K562 (cell line): Measurements from ENCODE around the gene ADD1. TPM values are rescaled to one million over a fixed set of nuclear protein-coding genes. Genes with fewer than 3 reads are reported as not detected.

Experiments
- ATAC-seq: fragments of 200-7000 bp; cut with Tn5 transposase; 3 replicates; pipeline ENCODE4 v1.9.1; 2020; ENCODE audit warnings: moderate library complexity
- BruUV-seq: library from RNA; stranded (reverse); fragments of 400-500 nt; replicated peaks from 2 replicates; lab custom pipeline; 2021; lab: Mats Ljungman, UMichigan
- CTCF ChIA-PET: fragments of 300-600 bp; formaldehyde crosslinking; extraction: SDS; loops from one replicate; lab custom pipeline; 2021; ENCODE audit warnings: low intra/inter-chr PET ratio; lab: Yijun Ruan, JAX
- POLR2A ChIA-PET: fragments of 300-600, 350-650 bp; sonication (Branson Sonifier 250); formaldehyde crosslinking; extraction: SDS; loops from one replicate; lab custom pipeline; 2021; ENCODE audit warnings: antibody characterized with exemption, inconsistent platforms; lab: Yijun Ruan, JAX
- DNase-seq, 4 experiments: peaks; one replicate each; pipeline versions ENCODE4 v3.0.0 to v3.0.0-alpha.2; 2011 to 2018; ENCODE audit warnings: low spot score in 3 of 4, mixed read lengths in 3 of 4; ENCODE audit errors: extremely low read depth in 1 of 4
- FAIRE-seq: peaks from 2 replicates; lab custom pipeline; 2011; peaks lifted over from hg19 to GRCh38; lab: Jason Lieb, UNC
- H2AFZ ChIP-seq: 2 replicates; pipeline ENCODE4 v1.6.0; 2011; ENCODE audit warnings: low read depth, low read length, control low read depth, inconsistent platforms
- H3K27ac ChIP-seq: fragments of 200-600 bp; 3 replicates; pipeline ENCODE4 v1.8.0; 2011; ENCODE audit warnings: low read depth, mild to moderate bottlenecking, control low read depth, inconsistent platforms, low read length, moderate library complexity, mixed read lengths; ENCODE audit errors: extremely low read depth
- H3K27me3 ChIP-seq, 2 experiments: fragments of 300-600 bp in 1 of 2; 2 replicates in 1 of 2; 3 replicates in 1 of 2; pipeline versions ENCODE4 v1.6.0 to v1.8.0; 2011; ENCODE audit warnings: inconsistent platforms in 2 of 2, low read length in 2 of 2, mild to moderate bottlenecking in 1 of 2, mixed read lengths in 1 of 2, moderate library complexity in 1 of 2; ENCODE audit not compliant: control insufficient read depth in 2 of 2, insufficient read depth in 2 of 2
- H3K36me3 ChIP-seq: fragments of 300-600 bp; 3 replicates; pipeline ENCODE4 v1.8.0; 2011; ENCODE audit warnings: mild to moderate bottlenecking, low read length, inconsistent platforms; ENCODE audit not compliant: control insufficient read depth, insufficient read depth
- H3K4me1 ChIP-seq, 2 experiments: fragments of 200-600 bp in 1 of 2; replicated peaks in 1 of 2; 2 replicates in 1 of 2; 3 replicates in 1 of 2; pipeline versions ENCODE4 v1.5.1 to v1.8.0; 2011; ENCODE audit warnings: inconsistent platforms in 2 of 2, low read length in 2 of 2, mild to moderate bottlenecking in 1 of 2, mixed read lengths in 1 of 2, moderate library complexity in 1 of 2; ENCODE audit not compliant: control insufficient read depth in 2 of 2, insufficient read depth in 2 of 2
- H3K4me2 ChIP-seq: 2 replicates; pipeline ENCODE4 v1.6.1; 2011; ENCODE audit warnings: low read length, control low read depth, inconsistent platforms, mixed read lengths; ENCODE audit not compliant: insufficient read depth
- H3K4me3 ChIP-seq: fragments of 200-600 bp; sonication (generic), shearing (Covaris generic); 2 replicates; pipeline ENCODE4 v1.5.1; 2016; ENCODE audit warnings: control low read depth, inconsistent platforms
- H3K79me2 ChIP-seq: fragments of 200-600 bp; 3 replicates; pipeline ENCODE4 v1.8.0; 2011; ENCODE audit warnings: low read length, inconsistent platforms; ENCODE audit not compliant: control insufficient read depth, insufficient read depth
- H3K9ac ChIP-seq, 2 experiments: 2 replicates each; pipeline versions ENCODE4 v1.6.0 to v1.6.1; 2011; ENCODE audit warnings: low read depth in 2 of 2, low read length in 2 of 2, control low read depth in 1 of 2, inconsistent platforms in 1 of 2, mild to moderate bottlenecking in 1 of 2, mixed read lengths in 1 of 2; ENCODE audit not compliant: insufficient read depth in 1 of 2
- H3K9me1 ChIP-seq: one replicate; pipeline ENCODE4 v1.6.0; 2011; ENCODE audit warnings: inconsistent platforms, mild to moderate bottlenecking, low read length, moderate library complexity; ENCODE audit not compliant: control insufficient read depth, insufficient read depth
- H3K9me3 ChIP-seq: replicated peaks from 2 replicates; pipeline ENCODE4 v1.5.1; 2011; ENCODE audit warnings: low read depth, low read length, inconsistent platforms; ENCODE audit not compliant: control insufficient read depth, insufficient read depth
- H4K20me1 ChIP-seq: replicated peaks from 2 replicates; pipeline ENCODE4 v1.6.1; 2011; ENCODE audit warnings: low read length, inconsistent platforms, mixed read lengths; ENCODE audit not compliant: control insufficient read depth, insufficient read depth
- CCNT2 ChIP-seq: IDR thresholded peaks from 2 replicates; pipeline ENCODE4 v1.6.1; 2011; ENCODE audit warnings: borderline replicate concordance, low read depth, mild to moderate bottlenecking, moderate library complexity, mixed read lengths, low read length; ENCODE audit not compliant: insufficient read length; ENCODE audit errors: extremely low read depth
- CEBPG ChIP-seq, 3 experiments: fragments of 200-800 bp in 1 of 3; sonication (Bioruptor generic) in 1 of 3; sonication (generic) in 1 of 3; formaldehyde crosslinking in 1 of 3; IDR thresholded peaks in 2 of 3; conservative IDR thresholded peaks in 1 of 3; 2 replicates each; pipeline versions ENCODE4 v1.6.1 to v1.8.0; 2016 to 2022; ENCODE audit warnings: missing compliant biosample characterization in 2 of 3, missing genetic modification characterization in 2 of 3, mild to moderate bottlenecking in 1 of 3, missing genetic modification reagents in 1 of 3
- FOXK1 ChIP-seq: sonication (generic); formaldehyde crosslinking; IDR thresholded peaks from 2 replicates; pipeline ENCODE4 v1.8.0; 2022; ENCODE audit warnings: missing genetic modification reagents, mild to moderate bottlenecking, borderline replicate concordance
- IFI16 ChIP-seq: fragments of 250-450 bp; sonication (Bioruptor Pico); IDR thresholded peaks from 2 replicates; pipeline ENCODE4 v2.1.2; 2022; ENCODE audit warnings: mild to moderate bottlenecking, inconsistent platforms
- PHF21A ChIP-seq: fragments of 450-650 bp; IDR thresholded peaks from 2 replicates; pipeline ENCODE4 v1.6.1; 2017; ENCODE audit warnings: low read depth, borderline replicate concordance
- SAP30 ChIP-seq: fragments of 200-600 bp; sonication (generic); IDR thresholded peaks from 2 replicates; pipeline ENCODE4 v1.6.1; 2012; ENCODE audit warnings: borderline replicate concordance, low read depth, mild to moderate bottlenecking, moderate library complexity, low read length, control low read depth, inconsistent platforms; ENCODE audit not compliant: insufficient read depth, poor library complexity, severe bottlenecking
- STAT5B ChIP-seq: fragments of 250-450 bp; sonication (Bioruptor Pico); IDR thresholded peaks from 2 replicates; pipeline ENCODE4 v1.8.0; 2021; ENCODE audit warnings: mild to moderate bottlenecking, inconsistent platforms
- TSC22D4 ChIP-seq: fragments of 450-650 bp; IDR thresholded peaks from 2 replicates; pipeline ENCODE4 v1.6.1; 2016; ENCODE audit warnings: missing genetic modification characterization, missing biosample characterization, control low read depth
- ZNF431 ChIP-seq: sonication (generic); formaldehyde crosslinking; IDR thresholded peaks from 2 replicates; pipeline ENCODE4 v1.8.0; 2022; ENCODE audit warnings: mild to moderate bottlenecking, missing genetic modification reagents
- ZNF785 ChIP-seq: fragments of 250-450 bp; sonication (Bioruptor Pico); IDR thresholded peaks from 2 replicates; pipeline ENCODE4 v1.4.0; 2020; ENCODE audit warnings: mild to moderate bottlenecking
- WGBS: fragments of 100-300 bp; shearing (Covaris generic); methylation state at CpG from one replicate; pipeline ENCODE4 v1.1.6; 2016; ENCODE audit warnings: low coverage, mixed read lengths; ENCODE audit not compliant: insufficient coverage; ENCODE audit errors: missing lambda C conversion rate; 5-methylcytosine and 5-hydroxymethylcytosine counted together
- in situ Hi-C: fragments of 300-500 bp; cut with MboI; formaldehyde crosslinking; loops from 4 replicates; pipeline ENCODE4 v1.15.0; 2018; ENCODE audit warnings: inconsistent platforms, mixed read lengths
- intact Hi-C: fragments of 100-400 bp; cut with micrococcal nuclease; formaldehyde crosslinking; loops from 2 replicates; pipeline ENCODE4 v1.14.2; 2022
- polyA plus RNA-seq, 8 experiments: library from polyadenylated mRNA; depleted of rRNA in 4 of 8; stranded (reverse) in 5 of 8; unstranded in 3 of 8; fragments of >200 nt; fragmentation: Nextera tagmentation in 2 of 8; fragmentation: Illumina TruSeq in 1 of 8; extraction: Ambion mirVana in 2 of 8; extraction: Trizol in 1 of 8; gene quantifications; 2 replicates each; pipeline versions ENCODE4 v1.2.1 to v1.2.3, GENCODE V29; 2011 to 2014; ENCODE audit warnings: inconsistent platforms in 1 of 8, missing spikeins in 1 of 8
- total RNA-seq, 7 experiments: library from RNA; depleted of rRNA in 6 of 7; stranded (reverse); fragments of >200 nt in 6 of 7; fragmentation: Illumina TruSeq in 2 of 7; extraction: Trizol in 2 of 7; gene quantifications; 2 replicates each; pipeline versions ENCODE4 v1.2.1 to v1.2.3, GENCODE V29; 2011 to 2021; ENCODE audit warnings: low replicate concordance in 1 of 7
- TF ChIP-seq, protein P1 (sequence below), 2 experiments: fragments of 250-450 bp in 1 of 2; fragments of 450-650 bp in 1 of 2; sonication (Bioruptor Pico) in 1 of 2; IDR thresholded peaks; 2 replicates each; pipeline versions ENCODE4 v1.6.1 to v1.8.0; 2016 to 2021; ENCODE audit warnings: mild to moderate bottlenecking in 2 of 2, moderate library complexity in 2 of 2, missing compliant biosample characterization in 1 of 2, missing genetic modification characterization in 1 of 2
- TF ChIP-seq, protein P2 (sequence below): fragments of 250-450 bp; sonication (Bioruptor Pico); IDR thresholded peaks from 2 replicates; pipeline ENCODE4 v1.4.0; 2020; ENCODE audit warnings: mild to moderate bottlenecking, moderate library complexity

Gene ADD1
- total and polyA plus RNA-seq, 9 of the 15 experiments (the other 6 are each of a cell fraction or from before 2014, with no cell fraction given) = 17.5 to 153 (median 74.0) TPM

DNA sequence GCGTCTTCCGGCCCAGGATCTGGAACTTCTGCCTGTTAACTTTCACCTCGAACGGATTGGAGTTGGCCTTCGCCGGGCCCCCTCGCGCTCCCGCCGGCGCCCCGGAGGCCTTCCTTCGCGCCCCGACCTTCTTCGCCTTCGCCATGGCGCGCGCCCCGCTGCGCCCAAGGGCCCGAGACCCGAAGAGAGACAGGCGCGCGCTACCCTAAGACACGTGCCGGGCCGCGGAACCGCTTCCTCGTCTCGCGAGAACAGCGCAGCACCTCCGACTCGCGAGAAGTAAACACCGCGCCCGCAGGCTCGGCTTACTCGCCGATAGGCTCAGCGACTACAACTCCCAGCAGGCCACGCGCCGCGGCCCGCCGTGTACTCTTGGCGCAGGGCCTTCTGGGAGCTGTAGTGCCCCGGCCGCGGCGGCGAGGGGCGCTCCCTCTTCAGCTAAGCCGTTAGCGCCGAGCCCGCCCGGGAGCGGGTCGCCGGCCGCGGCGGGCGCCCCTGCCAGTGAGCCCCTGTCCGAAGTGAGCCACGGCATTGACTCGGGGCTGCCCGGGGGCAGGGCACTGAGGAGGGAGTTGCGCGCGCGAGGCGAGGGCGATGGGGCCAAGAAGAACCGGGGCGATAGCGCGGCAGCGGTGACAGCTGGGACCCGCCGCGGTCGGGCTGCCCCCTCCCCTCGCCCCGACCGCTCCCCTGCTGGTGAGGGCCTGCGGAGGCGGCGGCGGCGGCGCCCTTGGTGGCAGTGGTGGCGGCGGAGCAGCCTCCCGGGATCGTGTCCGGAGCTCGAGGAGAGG, 119.7 kb downstream of the ADD1 start, which contains the start of the genes GRK4 and NOP14:
GRK4 (plus strand) TSS at position 397 of the 791 bp plus-strand sequence. CDS start 500 bp downstream, outside the sequence.
NOP14 (minus strand) TSS at position 232 of the 791 bp plus-strand sequence; CDS start at position 145, 87 bp downstream.
- peak within 1 kb of the TSS; percentile 93 for H2AFZ ChIP-seq
- peak within 1 kb of the TSS; percentile 82 for H3K4me2 ChIP-seq
- BruUV-seq = no TSS peak
- peaks cover 25% of the 10 kb centered on the region for H3K36me3 ChIP-seq
- FAIRE-seq (peak; percentile 96), ATAC-seq (peak; percentile 94), DNase-seq (peak; percentile 90 to 99 (median 92))
- H3K9ac ChIP-seq = peak within 1 kb of the TSS; percentile 90 to 100
- CTCF ChIA-PET = interaction anchor here (0.8 kb wide), 1 partner anchor 173 kb away, joined by 3 read pairs; no protein-coding TSS in a partner anchor
- no peaks in the 10 kb centered on the region for H3K9me1 ChIP-seq
- intact Hi-C loops (no loop called here), in situ Hi-C loops (no loop called here)
- H3K79me2 ChIP-seq = peaks cover 50% of the 10 kb centered on the region
- under 1% methylated on average over 83 of the region's 105 CpGs for WGBS
- H3K4me1 ChIP-seq = peaks cover 20 to 24% of the 10 kb centered on the region in 2 experiments; a peak in 4 of 5 replicates
- peak within 1 kb of the TSS; percentile 91 for H3K27ac ChIP-seq
- no peaks in the 10 kb centered on the region for H3K27me3 ChIP-seq
- POLR2A ChIA-PET = interaction anchor here (0.5 to 3.5 kb wide), 11 partner anchors 10 to 1095 kb away, joined by 3 to 30 read pairs (median 4); no protein-coding TSS in a partner anchor
- H3K4me3 ChIP-seq = peak within 1 kb of the TSS; percentile 90
- H4K20me1 ChIP-seq = peaks cover 11% of the 10 kb centered on the region
- H3K9me3 ChIP-seq = no peaks in the 10 kb centered on the region
- peak; percentile 100 for TF ChIP-seq FOXK1
- TF ChIP-seq CEBPG (CRISPR knock-in tag; IDR thresholded peaks at IDR 0.05) = peak; percentile 5; the same call in 1 of the 2 replicates
- no peak for TF ChIP-seq CEBPG (tag; conservative IDR thresholded peaks at IDR 0.05 in 1 of 2, IDR thresholded peaks at IDR 0.05 in 1 of 2)
- TF ChIP-seq, protein P1, sequence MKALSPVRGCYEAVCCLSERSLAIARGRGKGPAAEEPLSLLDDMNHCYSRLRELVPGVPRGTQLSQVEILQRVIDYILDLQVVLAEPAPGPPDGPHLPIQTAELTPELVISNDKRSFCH (CRISPR knock-in tag; IDR thresholded peaks at IDR 0.05) = no peak
- TF ChIP-seq, protein P1 (tag; IDR thresholded peaks at IDR 0.05) = peak; percentile 65; the same call in 1 of the 2 replicates
- TF ChIP-seq TSC22D4 = no peak
- peak; percentile 9 for TF ChIP-seq SAP30
- TF ChIP-seq, protein P2, sequence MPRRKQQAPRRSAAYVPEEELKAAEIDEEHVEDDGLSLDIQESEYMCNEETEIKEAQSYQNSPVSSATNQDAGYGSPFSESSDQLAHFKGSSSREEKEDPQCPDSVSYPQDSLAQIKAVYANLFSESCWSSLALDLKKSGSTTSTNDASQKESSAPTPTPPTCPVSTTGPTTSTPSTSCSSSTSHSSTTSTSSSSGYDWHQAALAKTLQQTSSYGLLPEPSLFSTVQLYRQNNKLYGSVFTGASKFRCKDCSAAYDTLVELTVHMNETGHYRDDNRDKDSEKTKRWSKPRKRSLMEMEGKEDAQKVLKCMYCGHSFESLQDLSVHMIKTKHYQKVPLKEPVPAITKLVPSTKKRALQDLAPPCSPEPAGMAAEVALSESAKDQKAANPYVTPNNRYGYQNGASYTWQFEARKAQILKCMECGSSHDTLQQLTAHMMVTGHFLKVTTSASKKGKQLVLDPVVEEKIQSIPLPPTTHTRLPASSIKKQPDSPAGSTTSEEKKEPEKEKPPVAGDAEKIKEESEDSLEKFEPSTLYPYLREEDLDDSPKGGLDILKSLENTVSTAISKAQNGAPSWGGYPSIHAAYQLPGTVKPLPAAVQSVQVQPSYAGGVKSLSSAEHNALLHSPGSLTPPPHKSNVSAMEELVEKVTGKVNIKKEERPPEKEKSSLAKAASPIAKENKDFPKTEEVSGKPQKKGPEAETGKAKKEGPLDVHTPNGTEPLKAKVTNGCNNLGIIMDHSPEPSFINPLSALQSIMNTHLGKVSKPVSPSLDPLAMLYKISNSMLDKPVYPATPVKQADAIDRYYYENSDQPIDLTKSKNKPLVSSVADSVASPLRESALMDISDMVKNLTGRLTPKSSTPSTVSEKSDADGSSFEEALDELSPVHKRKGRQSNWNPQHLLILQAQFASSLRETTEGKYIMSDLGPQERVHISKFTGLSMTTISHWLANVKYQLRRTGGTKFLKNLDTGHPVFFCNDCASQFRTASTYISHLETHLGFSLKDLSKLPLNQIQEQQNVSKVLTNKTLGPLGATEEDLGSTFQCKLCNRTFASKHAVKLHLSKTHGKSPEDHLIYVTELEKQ (CRISPR knock-in tag) = no peak
- TF ChIP-seq PHF21A = no peak
- no peak for TF ChIP-seq ZNF785 (CRISPR knock-in tag)
- peak; percentile 28; the same call in 1 of the 2 replicates for TF ChIP-seq ZNF431 (CRISPR knock-in tag)
- no peak for TF ChIP-seq IFI16 (CRISPR knock-in tag)
- TF ChIP-seq CCNT2 = peak; percentile 88
- no peak for TF ChIP-seq STAT5B (CRISPR knock-in tag)
